ENCODE measurements around the gene PCSK6.

- TF ChIP-seq CTCF (IDR thresholded peaks at IDR 0.05) (no peak), POLR2AphosphoS5 (IDR thresholded peaks at IDR 0.05) (no peak)
These were observed 166.5 kb downstream of the PCSK6 start for GRCh38 chr15:101322854-101323477.
